Motor neuron (in vitro differentiated cells): ENCODE results near the gene PPP2R2C. TPM values are rescaled to one million over a fixed set of nuclear protein-coding genes. Genes with fewer than 3 reads are reported as not detected.

Experiments used
- ATAC-seq, 8 experiments: fragments of 200-7000 bp; cut with Tn5 transposase; replicated peaks in 6 of 8; 2 replicates each; pipeline ENCODE4 v1.8.0; 2021; ENCODE audit warnings: mild to moderate bottlenecking in 8 of 8, moderate library complexity in 8 of 8
- H3K27ac ChIP-seq, 2 donors: fragments of 250-450 bp; sonication (Bioruptor Pico); 2 replicates each; pipeline ENCODE4 v1.9.0; 2021; ENCODE audit warnings: antibody characterized with exemption in 2 of 2, mild to moderate bottlenecking in 2 of 2, moderate library complexity in 1 of 2
- H3K4me1 ChIP-seq, 2 donors: fragments of 250-450 bp; sonication (Bioruptor Pico); replicated peaks in 1 of 2; 2 replicates each; pipeline ENCODE4 v1.6.1; 2021; ENCODE audit warnings: antibody characterized with exemption in 2 of 2, mild to moderate bottlenecking in 2 of 2, moderate library complexity in 1 of 2
- H3K4me3 ChIP-seq, 5 donors: fragments of 250-450 bp; sonication (Bioruptor Pico); 2 replicates each; pipeline ENCODE4 v1.9.0; 2021; ENCODE audit warnings: antibody characterized with exemption in 5 of 5, mild to moderate bottlenecking in 5 of 5, moderate library complexity in 4 of 5
- WGBS, 10 experiments: fragments of 450-650 bp; shearing (Covaris generic); methylation state at CpG; one replicate each; pipeline ENCODE4 v1.0.0; 2022; 5-methylcytosine and 5-hydroxymethylcytosine counted together
- in situ Hi-C, 9 experiments: fragments of 400-800 bp; cut with MboI; loops; one replicate each; pipeline ENCODE4 v1.15.0; 2021; ENCODE audit warnings: low sequenced_read_pairs in 9 of 9, low pct_unique_long_range_greater_than_20kb in 2 of 9; ENCODE audit not compliant: unreplicated experiment in 9 of 9
- total RNA-seq, 8 experiments: library from RNA; unstranded; fragments of 300-600 nt; gene quantifications; 2 replicates each; pipeline versions ENCODE4 v1.2.3 to v1.2.4, GENCODE V29; 2022

Gene PPP2R2C
- total RNA-seq, 8 experiments from 2014 or later = 0.24 to 32.4 (median 4.9) TPM

DNA sequence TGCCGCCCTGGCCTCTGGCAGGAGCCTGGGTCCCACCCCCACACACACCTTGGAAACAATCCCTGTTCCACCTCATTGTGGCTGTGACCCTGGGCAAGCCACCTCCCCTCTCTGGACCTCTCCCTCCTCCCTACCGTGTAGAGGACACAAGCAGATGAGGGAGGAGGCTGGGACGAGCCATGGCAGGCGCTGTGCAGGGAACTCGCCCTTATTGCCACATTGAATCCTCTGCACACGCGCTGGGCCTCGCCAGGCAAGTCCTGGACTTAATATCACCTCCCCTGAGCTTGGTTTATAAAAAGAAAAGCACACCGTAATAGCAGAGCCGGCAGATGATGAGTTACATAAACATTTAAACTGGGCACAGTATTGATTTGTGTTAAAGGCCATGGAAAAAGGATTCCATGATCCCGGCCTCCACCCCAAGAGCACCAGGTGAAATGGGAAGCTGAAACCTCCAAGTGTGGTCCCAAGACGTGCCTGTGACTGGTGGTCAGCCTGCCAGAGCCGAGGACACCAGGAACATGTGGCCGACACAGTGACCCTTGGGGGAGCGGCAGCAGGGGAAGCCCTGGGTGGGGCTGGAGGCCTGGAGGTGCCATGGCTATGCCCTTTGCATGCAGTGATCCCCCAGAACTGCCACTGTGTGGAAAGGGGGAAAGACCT lies 81.1 kb downstream of the PPP2R2C start:
- Histone ChIP-seq H3K27ac (peak overlapping the region in 1 of 2 donors; percentile 18), H3K4me3 (no peak overlapping the region), H3K4me1 (peaks cover 34 to 38% of the 10 kb centered on the region in 2 donors)
- ATAC-seq = peak in 6 of 8 experiments; percentile 10 to 28 (median 18)
- in situ Hi-C loops = no loop called here
- WGBS, 10 experiments = 20 to 70% (median 37%) methylated on average over 1 to 7 of the region's 15 CpGs; no CpG with 5 or more reads in 3 of the 10 experiments

DNA sequence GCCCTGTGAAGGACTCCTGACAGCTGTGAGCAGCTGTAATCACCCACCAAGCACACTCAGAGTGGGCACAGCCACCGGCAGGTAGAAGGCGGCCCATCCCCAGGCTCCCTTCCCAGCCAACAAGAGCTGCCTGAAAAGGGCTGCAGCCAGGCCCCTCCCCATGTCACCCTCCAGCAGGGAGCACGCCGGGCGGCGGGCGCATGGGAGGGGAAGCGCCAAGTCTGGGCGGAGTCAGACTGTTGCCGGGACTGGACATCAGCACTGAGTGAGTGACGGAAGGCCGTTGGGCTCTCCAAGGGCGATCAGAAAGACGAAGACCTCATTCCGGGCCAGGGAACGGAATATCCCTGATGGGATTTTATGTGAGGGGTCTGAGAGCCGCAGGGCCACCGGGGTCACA lies 82.1 kb downstream of the PPP2R2C start:
- H3K4me3 ChIP-seq = no peak overlapping the region
- no peak overlapping the region for H3K27ac ChIP-seq
- H3K4me1 ChIP-seq = peaks cover 34 to 38% of the 10 kb centered on the region in 2 donors
- ATAC-seq = peak; percentile 75 to 92 (median 82)
- in situ Hi-C loops = no loop called here
- 30 to 76% (median 53%) methylated on average over 4 to 10 of the region's 18 CpGs; no CpG with 5 or more reads in 6 of the 10 experiments for WGBS, 10 experiments

DNA sequence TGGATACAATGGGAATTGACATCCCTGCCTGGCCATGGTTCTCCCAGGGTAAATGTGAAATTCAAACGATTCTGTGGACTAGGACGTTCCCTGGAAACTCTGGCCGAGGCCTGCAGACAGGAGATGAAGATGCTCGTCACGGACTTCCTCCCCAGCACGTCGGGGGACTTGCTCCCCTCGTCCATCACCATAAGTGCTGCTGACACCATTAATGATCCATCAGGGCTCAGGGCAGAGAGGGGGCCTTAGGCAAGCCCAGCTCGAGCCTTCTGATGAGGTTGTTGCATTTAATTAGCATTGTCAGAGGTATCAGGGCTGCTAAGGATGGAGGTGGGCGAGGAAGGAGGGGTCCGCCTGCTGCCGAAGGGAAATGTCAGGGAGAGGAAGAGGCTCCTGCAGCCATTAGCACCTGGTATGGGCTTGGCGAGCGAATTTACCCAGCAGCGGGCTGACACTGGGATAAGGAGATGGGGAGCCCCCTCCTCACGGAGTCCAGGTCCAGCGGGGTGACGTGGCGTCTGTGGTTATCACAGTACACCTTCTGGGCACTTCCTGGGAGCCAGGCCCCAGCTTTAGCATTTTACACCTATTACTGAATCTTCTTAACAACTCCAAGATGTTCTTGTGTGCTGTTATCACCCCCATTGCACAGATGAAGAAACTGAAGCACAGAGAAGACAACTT lies 83.1 kb downstream of the PPP2R2C start:
- Histone ChIP-seq H3K4me1 (peaks cover 34 to 45% of the 10 kb centered on the region in 2 donors), H3K27ac (peak overlapping the region in 1 of 2 donors; percentile 33), H3K4me3 (no peak overlapping the region)
- WGBS, 10 experiments = 17 to 70% (median 42%) methylated on average over 1 to 14 of the region's 19 CpGs; no CpG with 5 or more reads in 3 of the 10 experiments
- ATAC-seq = peak in 5 of 8 experiments; percentile 33 to 75 (median 37)
- in situ Hi-C loops = no loop called here

DNA sequence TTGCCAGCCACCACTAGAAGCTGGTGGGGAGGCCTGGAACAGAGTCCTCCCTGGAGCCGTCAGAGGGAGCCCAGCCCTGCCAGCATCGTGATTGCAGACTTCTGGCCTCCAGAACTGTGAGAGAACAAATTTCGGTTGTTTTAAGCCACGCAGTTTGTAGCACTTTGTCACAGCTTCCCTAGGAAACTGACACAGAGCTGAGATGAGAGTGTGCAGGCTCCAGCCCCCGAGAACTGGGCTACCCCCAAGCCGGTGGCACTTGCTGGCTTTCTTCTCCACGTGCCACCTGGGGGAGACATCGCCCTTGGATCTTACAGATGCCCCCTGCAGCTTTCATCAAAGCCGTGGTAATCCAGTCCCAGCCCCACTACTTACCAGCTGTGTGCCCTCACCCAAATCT lies 83.7 kb downstream of the PPP2R2C start:
- Histone ChIP-seq H3K4me1 (peaks cover 33 to 49% of the 10 kb centered on the region in 2 donors), H3K27ac (no peak overlapping the region), H3K4me3 (no peak overlapping the region)
- in situ Hi-C loops = no loop called here
- WGBS, 10 experiments = 0 to 80% (median 57%) methylated on average over 1 to 3 of the region's 9 CpGs; no CpG with 5 or more reads in 4 of the 10 experiments
- no peak for ATAC-seq

DNA sequence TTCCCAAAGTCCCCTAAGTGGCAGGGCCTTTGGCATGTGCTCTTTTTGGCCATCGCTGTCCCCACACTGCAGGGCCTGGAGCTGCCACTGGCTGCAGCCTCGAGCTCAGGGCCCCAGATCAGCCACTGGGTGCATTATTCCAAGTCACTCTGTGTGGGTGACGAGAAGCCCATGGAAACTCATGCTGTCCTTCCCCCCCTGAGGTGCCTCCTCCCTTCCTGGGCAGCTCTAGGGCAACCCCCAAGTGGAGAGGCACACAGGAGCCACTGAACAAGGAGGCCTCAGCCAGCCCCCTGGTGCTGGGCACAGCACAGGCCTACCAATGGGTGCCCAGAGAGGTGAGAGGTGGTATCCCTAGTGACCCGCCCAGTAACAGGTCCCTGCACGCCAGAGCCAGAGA lies 84.5 kb downstream of the PPP2R2C start:
- Histone ChIP-seq H3K4me3 (no peak overlapping the region), H3K4me1 (peaks cover 29 to 44% of the 10 kb centered on the region in 2 donors), H3K27ac (no peak overlapping the region)
- WGBS, 10 experiments = 79 to 100% (median 82%) methylated on average over 1 to 4 of the region's 5 CpGs; no CpG with 5 or more reads in 6 of the 10 experiments
- in situ Hi-C loops = no loop called here
- no peak for ATAC-seq

DNA sequence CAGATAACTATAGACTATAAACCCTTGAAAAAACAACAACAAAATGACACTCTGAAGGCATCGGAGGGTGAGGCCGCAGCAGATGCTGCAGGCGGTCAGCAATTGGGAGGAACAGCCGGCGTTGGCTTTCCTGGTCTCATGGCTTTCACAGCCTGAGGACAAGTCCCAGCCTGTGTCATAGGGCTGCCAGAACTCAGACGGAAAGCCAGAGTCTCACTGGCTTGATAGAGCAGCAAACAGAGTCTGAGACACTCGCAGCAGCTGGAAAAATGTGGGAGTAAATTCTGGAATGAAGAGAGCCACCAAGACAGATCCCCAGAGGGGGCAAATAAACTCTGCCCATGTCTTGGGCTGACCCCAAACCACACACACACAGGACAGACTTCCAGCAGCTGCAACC lies 86.3 kb downstream of the PPP2R2C start:
- WGBS, 10 experiments = 20 to 100% (median 82%) methylated on average over 1 to 6 of the region's 7 CpGs; no CpG with 5 or more reads in 2 of the 10 experiments
- peak in 2 of 8 experiments; percentile 9 to 46 for ATAC-seq
- H3K4me3 ChIP-seq = no peak overlapping the region
- no peak overlapping the region for H3K27ac ChIP-seq
- in situ Hi-C loops = no loop called here
- peaks cover 30 to 44% of the 10 kb centered on the region in 2 donors for H3K4me1 ChIP-seq

DNA sequence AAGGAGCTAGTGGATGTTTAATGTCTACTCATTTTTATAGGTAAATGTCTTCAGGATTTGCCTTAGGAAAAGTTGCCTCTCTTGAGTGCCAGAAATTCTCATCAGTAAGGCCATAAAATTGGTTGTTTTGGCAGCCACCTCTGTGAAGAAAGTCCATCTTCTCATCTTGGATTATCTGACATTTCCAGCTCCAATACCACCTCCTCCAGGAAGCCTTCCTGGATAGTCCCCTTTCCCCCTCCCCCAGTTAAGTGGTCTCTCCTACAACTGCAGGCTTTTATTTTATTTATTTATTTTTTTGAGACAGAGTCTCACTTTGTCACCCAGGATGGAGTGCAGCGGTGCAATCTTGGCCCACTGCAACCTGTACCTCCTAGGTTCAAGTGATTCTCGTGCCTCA lies 87.1 kb downstream of the PPP2R2C start:
- WGBS, 10 experiments = 60 to 100% (median 100%) methylated on average over 1 to 2 of the region's 2 CpGs; no CpG with 5 or more reads in 4 of the 10 experiments
- no peak overlapping the region for H3K27ac ChIP-seq
- in situ Hi-C loops = no loop called here
- ATAC-seq = no peak
- peaks cover 30 to 36% of the 10 kb centered on the region in 2 donors for H3K4me1 ChIP-seq
- no peak overlapping the region for H3K4me3 ChIP-seq

DNA sequence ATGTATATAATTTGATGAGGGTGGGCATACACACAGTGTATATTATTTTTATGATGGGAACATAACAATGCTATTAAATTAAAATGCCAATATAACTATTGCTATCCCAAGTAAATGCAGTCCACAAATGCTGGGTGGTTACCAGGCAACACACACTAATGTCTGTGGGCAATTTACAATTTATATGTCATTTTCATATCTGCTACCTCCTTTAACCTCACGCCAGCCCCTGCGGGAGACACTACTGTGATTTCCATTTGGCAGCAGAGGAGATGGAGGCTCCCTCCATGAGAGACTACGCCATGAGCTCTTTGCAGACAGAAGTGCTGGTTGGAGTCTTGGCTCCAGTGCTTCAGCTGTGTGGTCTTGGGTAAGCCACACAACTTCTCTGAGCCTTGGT lies 87.9 kb downstream of the PPP2R2C start:
- H3K4me3 ChIP-seq = no peak overlapping the region
- peak overlapping the region in 1 of 2 donors; percentile 35 for H3K27ac ChIP-seq
- peak in 2 of 8 experiments; percentile 22 to 55 for ATAC-seq
- in situ Hi-C loops = no loop called here
- WGBS, 10 experiments = 0 to 100% (median 80%) methylated on average over 1 to 3 of the region's 3 CpGs; no CpG with 5 or more reads in 4 of the 10 experiments
- peaks cover 28 to 30% of the 10 kb centered on the region in 2 donors for H3K4me1 ChIP-seq

DNA sequence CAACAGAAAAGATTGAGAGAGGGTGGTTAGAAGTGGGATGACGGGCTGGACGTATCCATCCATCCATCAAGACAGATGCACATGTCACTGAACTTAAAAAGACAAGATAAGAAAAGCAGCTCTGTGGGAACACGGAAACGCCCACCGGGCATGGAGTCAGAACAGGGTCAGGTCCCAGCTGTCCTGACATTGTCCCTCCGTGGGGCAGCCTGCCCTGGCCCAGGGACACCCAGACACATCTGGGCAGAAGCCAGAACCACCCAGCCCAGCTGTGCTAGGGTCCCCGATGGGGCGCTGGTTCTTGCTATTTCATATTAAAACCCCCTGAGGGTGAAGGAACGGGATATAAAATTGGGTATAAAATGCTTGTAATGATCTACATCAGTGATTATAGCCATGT lies 88.5 kb downstream of the PPP2R2C start:
- in situ Hi-C loops = no loop called here
- H3K4me3 ChIP-seq = no peak overlapping the region
- peaks cover 22 to 25% of the 10 kb centered on the region in 2 donors for H3K4me1 ChIP-seq
- 38 to 100% (median 68%) methylated on average over 1 to 5 of the region's 9 CpGs; no CpG with 5 or more reads in 6 of the 10 experiments for WGBS, 10 experiments
- no peak overlapping the region for H3K27ac ChIP-seq
- no peak for ATAC-seq

DNA sequence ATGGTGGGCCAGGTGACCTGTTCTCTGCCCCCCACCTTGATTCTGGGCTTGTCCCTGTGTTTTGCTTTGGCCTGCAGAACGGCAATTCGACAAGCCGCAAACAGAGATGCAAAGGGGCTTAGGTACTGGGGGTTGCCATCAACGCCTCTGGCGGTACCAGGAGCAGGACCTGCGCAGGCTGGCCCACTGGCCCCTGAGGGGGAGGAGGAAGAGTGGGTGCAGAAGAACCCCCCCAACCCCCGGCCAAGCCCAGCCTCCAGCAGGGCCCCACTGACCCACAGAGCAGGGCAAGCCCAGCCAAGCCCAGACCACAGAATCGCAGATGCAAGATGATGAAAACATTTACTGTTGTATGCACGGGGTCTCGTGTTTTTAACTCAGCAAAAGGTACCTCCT lies 89.4 kb downstream of the PPP2R2C start:
- 60 to 73% methylated on average over 2 to 5 of the region's 10 CpGs; no CpG with 5 or more reads in 8 of the 10 experiments for WGBS, 10 experiments
- ATAC-seq = no peak
- Histone ChIP-seq H3K4me1 (peaks cover 19 to 24% of the 10 kb centered on the region in 2 donors), H3K4me3 (no peak overlapping the region), H3K27ac (no peak overlapping the region)
- in situ Hi-C loops = no loop called here

DNA sequence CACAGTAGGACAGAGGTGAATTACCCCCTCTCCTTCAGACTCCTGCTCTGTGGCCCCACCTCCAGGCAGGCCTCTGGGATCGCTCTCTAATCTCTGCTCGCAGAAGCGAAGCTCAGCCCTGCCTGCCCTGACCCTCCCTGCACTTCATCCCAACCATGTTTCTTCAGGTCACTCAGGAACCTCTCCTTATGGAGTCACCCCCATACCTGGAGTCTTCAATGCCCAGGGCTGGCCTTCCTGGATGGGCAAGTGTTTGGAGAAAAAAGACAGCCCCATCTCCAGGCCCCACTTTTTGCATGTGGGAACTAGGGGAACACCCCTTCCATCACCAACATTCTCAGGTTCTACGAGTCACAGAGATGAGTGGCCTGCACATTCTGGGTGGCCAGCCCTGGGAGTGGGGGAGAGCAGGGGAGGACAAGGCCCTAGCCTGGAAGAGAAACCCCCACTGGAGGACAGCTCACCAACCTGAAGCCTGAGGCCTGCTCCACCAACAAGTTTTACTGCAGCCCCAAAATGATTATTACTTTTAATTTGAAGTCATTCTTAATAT lies 90.8 kb downstream of the PPP2R2C start:
- 50 to 100% (median 96%) methylated on average over 1 to 3 of the region's 4 CpGs; no CpG with 5 or more reads in 7 of the 10 experiments for WGBS, 10 experiments
- H3K4me3 ChIP-seq = no peak overlapping the region
- no peak overlapping the region for H3K27ac ChIP-seq
- in situ Hi-C loops = no loop called here
- no peak for ATAC-seq
- peaks cover 19 to 24% of the 10 kb centered on the region in 2 donors for H3K4me1 ChIP-seq

DNA sequence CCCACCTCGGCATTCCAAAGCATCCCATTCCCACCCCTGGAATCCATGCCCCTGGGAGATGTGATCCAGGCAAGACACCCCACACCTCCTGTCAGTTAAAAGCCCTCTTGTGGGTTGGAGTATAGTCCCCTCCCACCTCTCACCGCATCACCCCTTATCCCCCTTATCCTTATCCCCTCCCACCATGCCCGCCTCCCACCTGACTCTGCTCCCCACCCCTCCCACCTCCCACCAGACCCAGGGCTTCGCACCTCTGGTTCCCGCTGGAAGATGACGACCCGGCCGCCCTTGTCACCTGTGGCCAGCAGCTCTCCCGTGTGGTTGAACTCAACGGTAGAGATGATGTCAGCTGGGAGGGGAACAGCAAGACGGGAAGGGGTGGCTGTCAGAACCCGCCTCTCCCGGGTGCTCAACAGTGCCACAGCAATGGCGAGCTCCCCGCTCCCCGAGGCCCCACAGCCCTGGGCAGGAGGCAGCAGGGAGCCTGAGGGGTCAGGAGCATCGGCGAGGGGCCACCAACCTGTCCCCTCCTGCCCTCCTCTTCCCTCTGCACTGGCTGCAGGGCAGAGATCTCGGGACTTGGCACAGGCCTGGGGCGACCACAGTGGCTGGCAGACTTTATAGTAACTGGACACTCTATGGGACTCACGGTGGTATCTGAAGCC lies 91.5 kb downstream of the PPP2R2C start:
- Histone ChIP-seq H3K4me1 (peaks cover 19 to 24% of the 10 kb centered on the region in 2 donors), H3K4me3 (no peak overlapping the region), H3K27ac (no peak overlapping the region)
- in situ Hi-C loops = no loop called here
- 80% methylated on average over 1 of the region's 21 CpGs; no CpG with 5 or more reads in 9 of the 10 experiments for WGBS, 10 experiments
- peak in 5 of 8 experiments; percentile 25 to 52 (median 36) for ATAC-seq
